WI38 (cell line): ENCODE data around the gene TEX101.
"Not testable (repeated sequence)": the region's sequence is repeated elsewhere in the genome, so short reads cannot be mapped to it uniquely, and the experiment has no call there.

Source experiments
- H3K4me3 ChIP-seq: 2 replicates; pipeline ENCODE4 v1.5.1; 2011; ENCODE audit warnings: low read depth, mild to moderate bottlenecking, control low read depth, low read length
- TF ChIP-seq, protein P1 (sequence below): IDR thresholded peaks from 2 replicates; pipeline ENCODE4 v1.5.1; 2012; ENCODE audit warnings: low read depth, mild to moderate bottlenecking, control low read depth, low read length

TEX101 gene

DNA sequence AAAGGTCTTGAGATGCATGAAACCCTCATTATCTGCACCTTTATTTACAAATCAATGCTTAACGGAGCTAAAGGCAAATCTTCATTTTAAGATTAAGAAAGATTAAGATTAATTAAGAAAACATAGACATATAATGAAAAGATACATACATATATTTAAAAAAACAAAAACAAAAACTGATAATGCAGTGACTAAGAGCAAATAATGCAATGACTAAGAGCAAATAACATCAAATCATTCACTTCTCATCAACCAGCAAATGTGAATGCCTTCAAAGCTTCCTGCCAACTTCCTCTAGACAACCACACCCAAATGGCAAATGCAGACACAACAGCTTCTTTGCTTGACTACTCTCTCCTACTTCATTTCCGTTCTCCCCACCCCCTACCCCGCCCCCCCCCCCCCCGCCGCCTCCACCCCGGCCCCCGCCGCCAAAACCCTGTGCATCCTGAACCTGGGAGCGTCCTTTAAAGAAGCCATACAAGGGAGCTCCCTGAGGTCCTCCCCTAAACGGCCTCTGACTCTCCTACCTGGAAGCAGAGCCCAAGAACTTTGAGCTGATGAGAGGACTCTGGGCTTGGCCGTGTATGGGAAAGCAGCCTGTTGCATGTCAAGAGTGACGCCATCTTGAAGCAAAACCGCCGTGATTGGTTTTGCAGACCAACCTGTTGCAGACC lies 24.5 kb downstream of the TEX101 start:
- TF ChIP-seq, protein P1, sequence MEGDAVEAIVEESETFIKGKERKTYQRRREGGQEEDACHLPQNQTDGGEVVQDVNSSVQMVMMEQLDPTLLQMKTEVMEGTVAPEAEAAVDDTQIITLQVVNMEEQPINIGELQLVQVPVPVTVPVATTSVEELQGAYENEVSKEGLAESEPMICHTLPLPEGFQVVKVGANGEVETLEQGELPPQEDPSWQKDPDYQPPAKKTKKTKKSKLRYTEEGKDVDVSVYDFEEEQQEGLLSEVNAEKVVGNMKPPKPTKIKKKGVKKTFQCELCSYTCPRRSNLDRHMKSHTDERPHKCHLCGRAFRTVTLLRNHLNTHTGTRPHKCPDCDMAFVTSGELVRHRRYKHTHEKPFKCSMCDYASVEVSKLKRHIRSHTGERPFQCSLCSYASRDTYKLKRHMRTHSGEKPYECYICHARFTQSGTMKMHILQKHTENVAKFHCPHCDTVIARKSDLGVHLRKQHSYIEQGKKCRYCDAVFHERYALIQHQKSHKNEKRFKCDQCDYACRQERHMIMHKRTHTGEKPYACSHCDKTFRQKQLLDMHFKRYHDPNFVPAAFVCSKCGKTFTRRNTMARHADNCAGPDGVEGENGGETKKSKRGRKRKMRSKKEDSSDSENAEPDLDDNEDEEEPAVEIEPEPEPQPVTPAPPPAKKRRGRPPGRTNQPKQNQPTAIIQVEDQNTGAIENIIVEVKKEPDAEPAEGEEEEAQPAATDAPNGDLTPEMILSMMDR: no peak
- no peak overlapping the region for H3K4me3 ChIP-seq

DNA sequence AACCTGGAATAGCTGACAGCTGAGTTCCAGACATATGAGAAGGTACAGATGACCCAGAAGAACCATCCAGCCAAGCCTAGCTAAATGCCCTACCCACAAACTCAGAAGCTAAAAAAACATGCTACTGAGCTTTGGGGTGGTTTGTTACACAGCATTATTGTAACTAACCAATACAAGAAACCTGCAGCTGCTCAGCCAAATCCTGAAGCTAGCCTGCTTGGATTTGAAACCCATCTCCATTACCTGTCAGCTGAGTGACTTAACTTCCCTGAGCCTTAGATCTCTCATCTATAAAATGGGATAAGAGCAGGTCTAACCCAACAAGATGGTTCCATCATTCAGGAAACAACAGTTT lies 25.0 kb downstream of the TEX101 start:
- H3K4me3 ChIP-seq: no peak overlapping the region
- TF ChIP-seq, protein P1: no peak

DNA sequence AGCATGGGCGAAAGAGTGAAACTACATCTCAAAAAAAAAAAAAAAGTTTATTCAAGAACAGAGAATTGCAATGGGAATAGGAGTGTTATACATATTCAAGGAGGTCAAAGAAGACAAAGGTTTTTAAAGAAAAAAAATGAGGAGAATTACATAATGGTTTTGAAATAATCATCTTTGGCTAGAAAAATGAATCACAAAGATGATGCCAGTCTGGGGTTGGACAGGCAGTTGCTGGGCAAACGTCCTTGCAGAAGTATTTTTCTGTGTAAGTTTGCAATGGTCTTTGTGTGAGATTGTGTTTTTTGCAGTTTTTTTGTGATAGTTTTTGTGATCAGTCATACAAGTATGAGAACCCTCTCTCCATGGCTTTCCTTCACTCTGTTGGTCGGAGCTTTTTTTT lies 27.0 kb downstream of the TEX101 start:
- H3K4me3 ChIP-seq: no peak overlapping the region
- TF ChIP-seq, protein P1: no peak

DNA sequence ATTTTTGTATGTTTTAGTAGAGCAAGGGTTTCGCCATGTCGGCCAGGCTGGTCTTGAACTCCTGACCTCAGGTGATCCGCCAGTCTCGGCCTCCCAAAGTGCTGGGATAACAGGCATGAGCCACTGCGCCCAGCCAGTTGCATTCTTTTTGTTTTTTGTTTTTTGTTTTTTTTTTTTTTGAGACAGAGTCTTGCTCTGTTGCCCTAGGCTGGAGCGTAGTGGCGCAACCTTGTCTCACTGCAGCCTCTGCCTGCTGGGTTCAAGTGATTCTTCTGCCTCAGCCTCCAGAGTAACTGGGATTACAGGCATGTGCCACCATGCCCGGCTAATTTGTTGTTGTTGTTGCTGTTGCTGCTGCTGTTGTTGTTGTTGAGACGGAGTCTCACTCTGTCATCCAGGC lies 29.4 kb downstream of the TEX101 start:
- H3K4me3 ChIP-seq: not testable (repeated sequence)

DNA sequence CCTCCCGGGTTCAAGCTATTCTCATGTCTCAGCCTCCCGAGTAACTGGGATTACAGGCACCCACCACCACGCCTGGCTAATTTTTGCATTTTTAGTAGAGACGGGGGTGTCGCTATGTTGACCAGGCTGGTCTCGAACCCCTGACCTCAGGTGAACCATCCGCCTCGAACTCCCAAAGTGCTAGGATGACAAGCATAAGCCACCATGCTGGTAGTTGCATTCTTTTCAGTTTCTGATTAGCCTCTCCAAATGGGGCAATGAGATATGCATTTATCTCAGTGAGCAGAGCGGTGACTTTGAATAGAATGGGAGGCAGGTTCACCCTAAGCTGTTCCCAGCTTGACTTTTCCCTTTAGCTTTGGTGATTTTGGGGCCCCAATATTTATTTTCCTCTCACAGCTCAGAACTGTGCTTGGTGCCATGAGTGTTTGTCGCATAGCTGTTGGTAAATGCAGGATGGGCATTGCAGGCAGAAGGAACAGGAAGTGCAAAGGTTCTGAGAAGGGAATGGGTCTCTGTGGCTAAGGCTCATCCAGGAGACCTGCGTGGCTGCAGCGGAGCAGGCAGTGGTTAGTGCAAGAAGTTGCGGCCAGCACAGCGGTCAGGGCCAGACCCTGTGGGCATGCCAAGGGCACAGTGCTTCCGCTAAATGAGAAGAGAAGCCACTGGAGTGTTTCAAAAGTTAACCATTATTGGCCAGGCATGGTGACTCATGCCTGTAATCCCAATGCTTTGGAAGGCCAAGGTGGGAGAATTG lies 30.0 kb downstream of the TEX101 start:
- no peak overlapping the region for H3K4me3 ChIP-seq
- TF ChIP-seq, protein P1: no peak

DNA sequence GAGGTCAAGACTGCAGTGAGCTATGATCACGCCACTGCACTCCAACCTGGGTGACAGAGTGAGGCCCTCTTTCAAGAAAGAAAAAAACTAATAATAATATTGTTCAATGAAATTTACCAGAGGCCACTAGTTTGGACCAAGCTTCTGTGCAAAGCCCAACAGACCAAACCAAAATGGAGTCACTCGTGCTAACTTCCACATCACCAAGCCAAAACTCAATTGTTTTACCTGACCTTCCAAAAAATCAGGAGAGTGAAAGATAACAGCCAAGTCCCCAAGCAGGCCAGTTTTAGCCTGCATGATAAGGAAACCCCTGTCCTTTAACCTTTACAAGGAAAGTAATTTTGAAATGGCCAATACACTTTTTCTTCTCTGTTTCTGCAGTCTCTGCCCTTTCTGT lies 30.7 kb downstream of the TEX101 start:
- TF ChIP-seq, protein P1: no peak

DNA sequence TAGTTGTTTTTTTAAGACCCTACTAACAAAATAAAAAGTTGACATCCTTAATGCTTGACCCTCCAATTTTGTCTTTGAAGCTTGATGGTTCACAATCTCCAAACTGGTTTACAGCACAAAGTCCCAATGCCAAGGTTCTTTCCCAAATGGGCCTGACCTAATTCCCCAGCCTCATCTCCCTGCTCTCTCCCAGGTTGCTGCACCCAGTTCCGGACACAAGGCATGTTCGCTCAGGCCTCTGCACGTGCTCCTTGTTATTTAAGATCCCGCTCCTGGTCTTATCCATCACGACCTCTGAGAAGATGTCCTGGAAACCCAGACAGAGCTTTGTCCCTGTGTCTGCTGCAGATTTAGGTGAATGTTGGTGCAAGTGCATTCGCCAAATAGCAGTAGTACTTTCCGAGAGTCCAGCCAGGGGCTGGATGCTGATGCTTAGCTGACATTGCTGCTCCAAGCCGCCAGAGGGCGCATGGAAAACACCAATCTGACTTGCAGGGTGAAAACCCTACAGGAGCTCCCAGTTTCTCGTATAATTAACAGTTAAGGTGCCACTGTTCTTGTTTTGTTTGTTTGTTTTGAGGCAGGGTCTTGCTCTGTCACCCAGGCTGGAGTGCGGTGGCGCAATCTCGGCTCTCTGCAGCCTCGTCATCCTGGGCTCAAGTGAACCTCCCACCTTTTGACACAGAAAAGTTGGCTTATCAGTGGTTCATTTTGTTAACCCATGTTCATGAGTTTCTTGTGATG lies 32.2 kb downstream of the TEX101 start:
- TF ChIP-seq, protein P1: peak; percentile 82
- H3K4me3 ChIP-seq: no peak overlapping the region

More for the DNA sequence above, 30.7 kb downstream of the TEX101 start:
- no peak overlapping the region for H3K4me3 ChIP-seq
